Heart left ventricle (tissue), 13 donors: ENCODE measurements around the gene EGR4.

ENCODE experiments used
- POLR2A ChIP-seq, 2 donors: fragments of 450-650 bp; IDR thresholded peaks; one replicate each; pipeline ENCODE4 v1.6.1; 2017; ENCODE audit warnings: antibody characterized with exemption in 2 of 2, mild to moderate bottlenecking in 2 of 2, moderate library complexity in 2 of 2
- TF ChIP-seq, protein P1 (sequence below), 12 donors: fragments of 200-600 bp; sonication (generic) in 4 of 12; IDR thresholded peaks; one replicate each; pipeline versions ENCODE4 v1.5.0 to v1.8.0; 2018 to 2022; ENCODE audit warnings: antibody characterized with exemption in 12 of 12, mild to moderate bottlenecking in 5 of 12
- donor health status: ischemic (EF 13 %, LVEDD 7.1; RV severe dilation, severe dysfunction).
- donor health status: DM: no; HTN: yes; CAD: no.
- donor health status: DM: no; HTN: no; CAD: no.
- donor health status: ischemic (EF 25% LVEDD 6.9; RV normal size, moderate dysfunction).
- donor health status: ischemic (EF 25% LVEDD 5.7; RV mildly dilated, moderate dysfunction).
- donor health status: ischemic (EF 35%, LVEDD 5.7; RV mildly dilated, moderate dysfunction).
- donor health status: nonischemic (EF 11% LVEDD 7.7; RV severe dilation, severe dysfunction).
- donor health status: DM: yes; HTN: yes; CAD: no.
- donor health status: PGD.
- donor health status: ischemic (EF 29% LVEDD 5.4; RV normal size, mild dysfunction).
- donor health status: nonischemic (EF 23%, LVEDD 6.1; RV moderate dilation, normal function).

DNA sequence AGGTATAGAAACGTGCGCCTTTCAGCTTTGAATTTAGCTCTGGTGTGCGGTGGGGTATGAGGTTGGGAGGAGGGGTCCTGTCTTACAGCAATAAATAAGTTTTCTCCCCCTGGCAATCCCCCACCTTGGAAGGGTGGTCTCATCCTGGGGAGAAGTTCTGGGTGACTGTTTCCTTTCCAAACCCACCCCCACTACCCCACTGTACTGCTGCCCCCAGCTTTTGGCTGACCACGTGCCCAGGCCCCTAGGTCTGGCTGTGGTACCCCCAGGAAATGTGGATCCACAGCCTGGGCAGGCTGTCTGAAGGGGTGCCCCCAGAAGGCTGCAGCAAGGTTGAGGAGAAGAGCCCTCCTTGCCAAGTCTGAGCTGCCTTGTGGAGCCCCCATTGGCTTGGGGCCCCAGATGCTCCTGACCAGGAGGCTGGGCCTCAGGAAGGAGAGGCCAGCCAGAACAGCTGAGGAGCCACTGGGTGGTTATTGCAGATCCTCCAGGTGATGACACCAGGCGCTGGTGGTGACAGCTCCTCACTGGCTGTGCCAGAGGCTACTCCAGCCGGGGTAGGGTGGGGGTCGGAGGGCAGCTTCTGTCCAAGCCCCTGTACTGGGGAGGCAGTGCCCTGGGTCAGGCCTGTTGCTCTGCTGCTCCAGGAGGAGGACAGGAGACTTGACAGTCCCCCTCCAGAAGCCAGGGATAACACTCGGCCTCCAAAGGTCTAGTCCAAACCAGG is 35.0 kb downstream of the EGR4 start:
- TF ChIP-seq, protein P1, sequence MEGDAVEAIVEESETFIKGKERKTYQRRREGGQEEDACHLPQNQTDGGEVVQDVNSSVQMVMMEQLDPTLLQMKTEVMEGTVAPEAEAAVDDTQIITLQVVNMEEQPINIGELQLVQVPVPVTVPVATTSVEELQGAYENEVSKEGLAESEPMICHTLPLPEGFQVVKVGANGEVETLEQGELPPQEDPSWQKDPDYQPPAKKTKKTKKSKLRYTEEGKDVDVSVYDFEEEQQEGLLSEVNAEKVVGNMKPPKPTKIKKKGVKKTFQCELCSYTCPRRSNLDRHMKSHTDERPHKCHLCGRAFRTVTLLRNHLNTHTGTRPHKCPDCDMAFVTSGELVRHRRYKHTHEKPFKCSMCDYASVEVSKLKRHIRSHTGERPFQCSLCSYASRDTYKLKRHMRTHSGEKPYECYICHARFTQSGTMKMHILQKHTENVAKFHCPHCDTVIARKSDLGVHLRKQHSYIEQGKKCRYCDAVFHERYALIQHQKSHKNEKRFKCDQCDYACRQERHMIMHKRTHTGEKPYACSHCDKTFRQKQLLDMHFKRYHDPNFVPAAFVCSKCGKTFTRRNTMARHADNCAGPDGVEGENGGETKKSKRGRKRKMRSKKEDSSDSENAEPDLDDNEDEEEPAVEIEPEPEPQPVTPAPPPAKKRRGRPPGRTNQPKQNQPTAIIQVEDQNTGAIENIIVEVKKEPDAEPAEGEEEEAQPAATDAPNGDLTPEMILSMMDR (IDR thresholded peaks at IDR 0.05) = no peak
- TF ChIP-seq POLR2A (IDR thresholded peaks at IDR 0.05) = no peak
